ENCODE data around the gene KRTAP10-7.
"Not testable (repeated sequence)": the region's sequence is repeated elsewhere in the genome, so short reads cannot be mapped to it uniquely, and the experiment has no call there.

The KRTAP10-7 gene

GRCh38 chr21:44612669-44613229 is 12.4 kb downstream of the KRTAP10-7 start:
- DNase-seq, result no peak

- no peak for DNase-seq
Observed at GRCh38 chr21:44613386-44614155, 13.2 kb downstream of the KRTAP10-7 start.

GRCh38 chr21:44614161-44614631 is 13.8 kb downstream of the KRTAP10-7 start:
- no peak for DNase-seq

- DNase-seq, result no peak
Observed at GRCh38 chr21:44614961-44615391, 14.6 kb downstream of the KRTAP10-7 start.

GRCh38 chr21:44615466-44615865 is 15.1 kb downstream of the KRTAP10-7 start:
- no peak for DNase-seq

- DNase-seq, result no peak
Observed at GRCh38 chr21:44615911-44616590, 15.7 kb downstream of the KRTAP10-7 start.

- no peak for DNase-seq
Observed at GRCh38 chr21:44616591-44616926, 16.2 kb downstream of the KRTAP10-7 start.

- DNase-seq, result no peak
Observed at GRCh38 chr21:44617071-44617501, 16.7 kb downstream of the KRTAP10-7 start.

GRCh38 chr21:44618504-44618903 is 18.1 kb downstream of the KRTAP10-7 start:
- DNase-seq, result no peak

GRCh38 chr21:44618909-44619308 is 18.5 kb downstream of the KRTAP10-7 start:
- peak; percentile 50 to 53 for DNase-seq

- DNase-seq, result no peak
Observed at GRCh38 chr21:44619886-44620285, 19.5 kb downstream of the KRTAP10-7 start.

GRCh38 chr21:44623575-44623974 is 23.2 kb downstream of the KRTAP10-7 start:
- DNase-seq, result no peak

GRCh38 chr21:44625756-44626155 is 25.4 kb downstream of the KRTAP10-7 start:
- DNase-seq, result no peak

- DNase-seq, result no peak
Observed at GRCh38 chr21:44626262-44626661, 25.9 kb downstream of the KRTAP10-7 start.

GRCh38 chr21:44626673-44627143 is 26.3 kb downstream of the KRTAP10-7 start, which contains the start of gene KRTAP10-9:
TSS of gene KRTAP10-9 (plus strand) at chr21:44627093. CDS start at chr21:44627172, 79 bp downstream.
- no peak for DNase-seq

- DNase-seq, result not testable (repeated sequence)
Observed at GRCh38 chr21:44627181-44627822, 26.9 kb downstream of the KRTAP10-7 start.

GRCh38 chr21:44627831-44628233 is 27.4 kb downstream of the KRTAP10-7 start:
- not testable (repeated sequence) for DNase-seq

- DNase-seq, result no peak
Observed at GRCh38 chr21:44628707-44629391, 28.5 kb downstream of the KRTAP10-7 start.

GRCh38 chr21:44630440-44630839 is 30.0 kb downstream of the KRTAP10-7 start:
- DNase-seq, result no peak

GRCh38 chr21:44632067-44632466 is 31.7 kb downstream of the KRTAP10-7 start:
- no peak for DNase-seq

GRCh38 chr21:44636209-44637017 is 36.0 kb downstream of the KRTAP10-7 start:
- DNase-seq, result no peak
